GM12878 (cell line): Measurements from ENCODE around the gene CCDC87. TPM values are rescaled to one million over a fixed set of nuclear protein-coding genes. Genes with fewer than 3 reads are reported as not detected.

Experiments
- ATAC-seq: fragments of 200-7000 bp; cut with Tn5 transposase; 3 replicates; pipeline ENCODE4 v1.9.1; 2020; ENCODE audit warnings: mild to moderate bottlenecking, moderate library complexity
- BruUV-seq: library from RNA; stranded (reverse); fragments of 400-500 nt; replicated peaks from 2 replicates; lab custom pipeline; 2021; lab: Mats Ljungman, UMichigan
- CTCF ChIA-PET: fragments of 300-600 bp; sonication (Branson Sonifier 250); formaldehyde crosslinking; extraction: SDS; loops from one replicate; lab custom pipeline; 2021; ENCODE audit warnings: inconsistent platforms; lab: Yijun Ruan, JAX
- POLR2A ChIA-PET: fragments of 350-600 bp; formaldehyde crosslinking; extraction: SDS; loops from one replicate; lab custom pipeline; 2021; ENCODE audit warnings: inconsistent platforms; lab: Charles Lee
- RAD21 ChIA-PET: fragments of 300-600 bp; sonication (Branson Sonifier 250); formaldehyde crosslinking; loops from one replicate; lab custom pipeline; 2023; ENCODE audit warnings: antibody characterized with exemption; ENCODE audit not compliant: unreplicated experiment; lab: Charles Lee
- SMC1A ChIA-PET: fragments of 300-600 bp; sonication (Branson Sonifier 250); formaldehyde crosslinking; loops from one replicate; lab custom pipeline; 2023; ENCODE audit not compliant: unreplicated experiment, uncharacterized antibody; lab: Charles Lee
- DNase-seq: peaks from one replicate; pipeline ENCODE4 v3.0.0-alpha.2; 2011; ENCODE audit warnings: low read depth, low spot score
- FAIRE-seq: peaks from 3 replicates; lab custom pipeline; 2011; peaks lifted over from hg19 to GRCh38; lab: Jason Lieb, UNC
- H2AFZ ChIP-seq: 2 replicates; pipeline ENCODE4 v1.6.0; 2011; ENCODE audit warnings: low read depth, low read length, control low read depth; ENCODE audit not compliant: control insufficient read depth
- H3K27ac ChIP-seq: 2 replicates; pipeline ENCODE4 v1.5.1; 2011; ENCODE audit warnings: control low read depth; ENCODE audit not compliant: control insufficient read depth, insufficient read depth
- H3K27me3 ChIP-seq, 2 experiments: replicated peaks in 1 of 2; 2 replicates each; pipeline versions ENCODE4 v1.6.0 to v1.6.1; 2011; ENCODE audit warnings: low read length in 1 of 2; ENCODE audit not compliant: control insufficient read depth in 2 of 2, insufficient read depth in 2 of 2
- H3K36me3 ChIP-seq, 2 experiments: 2 replicates each; pipeline ENCODE4 v1.5.1; 2011; ENCODE audit warnings: low read length in 1 of 2; ENCODE audit not compliant: control insufficient read depth in 2 of 2, insufficient read depth in 2 of 2
- H3K4me1 ChIP-seq: 2 replicates; pipeline ENCODE4 v1.6.1; 2011; ENCODE audit warnings: mild to moderate bottlenecking, low read length, moderate library complexity, mixed read lengths; ENCODE audit not compliant: control insufficient read depth, insufficient read depth
- H3K4me2 ChIP-seq: 2 replicates; pipeline ENCODE4 v1.6.0; 2011; ENCODE audit warnings: control low read depth; ENCODE audit not compliant: control insufficient read depth, insufficient read depth
- H3K4me3 ChIP-seq: fragments of 200-600 bp; sonication (generic); 2 replicates; pipeline ENCODE4 v1.5.1; 2016
- H3K79me2 ChIP-seq: 2 replicates; pipeline ENCODE4 v1.6.0; 2011; ENCODE audit warnings: low read length; ENCODE audit not compliant: control insufficient read depth, insufficient read depth
- H3K9ac ChIP-seq: 2 replicates; pipeline ENCODE4 v1.8.0; 2011; ENCODE audit warnings: low read length, control low read depth, mixed read lengths; ENCODE audit not compliant: control insufficient read depth, insufficient read depth
- H3K9me3 ChIP-seq: replicated peaks from 3 replicates; pipeline ENCODE4 v1.5.1; 2011; ENCODE audit warnings: mild to moderate bottlenecking, low read length; ENCODE audit not compliant: control insufficient read depth, insufficient read depth
- H4K20me1 ChIP-seq: 2 replicates; pipeline ENCODE4 v1.6.0; 2011; ENCODE audit not compliant: control insufficient read depth, insufficient read depth
- CREM ChIP-seq: IDR thresholded peaks from 2 replicates; pipeline ENCODE4 v1.6.1; 2014; ENCODE audit warnings: antibody characterized with exemption, low read depth
- EGR1 ChIP-seq, 2 experiments: IDR thresholded peaks; 1 replicate in 1 of 2; 2 replicates in 1 of 2; pipeline ENCODE4 v1.6.1; 2011 to 2012; ENCODE audit warnings: low read depth in 2 of 2, low read length in 2 of 2, borderline replicate concordance in 1 of 2, mild to moderate bottlenecking in 1 of 2, moderate library complexity in 1 of 2
- PAX8 ChIP-seq: fragments of 450-650 bp; IDR thresholded peaks from 2 replicates; pipeline ENCODE4 v1.6.1; 2017; ENCODE audit warnings: mild to moderate bottlenecking, moderate library complexity
- RFX5 ChIP-seq: IDR thresholded peaks from 2 replicates; pipeline ENCODE4 v1.6.1; 2011; ENCODE audit warnings: low read depth, low read length, improper control_type of control experiment
- STAT3 ChIP-seq: IDR thresholded peaks from 2 replicates; pipeline ENCODE4 v1.6.1; 2011; ENCODE audit warnings: low read depth, low read length, improper control_type of control experiment
- WRNIP1 ChIP-seq: IDR thresholded peaks from 2 replicates; pipeline ENCODE4 v1.6.1; 2011; ENCODE audit warnings: low read depth, low read length, improper control_type of control experiment, borderline replicate concordance
- ZNF207 ChIP-seq: fragments of 450-650 bp; IDR thresholded peaks from 2 replicates; pipeline ENCODE4 v1.6.1; 2014; ENCODE audit warnings: antibody characterized with exemption, mild to moderate bottlenecking, borderline replicate concordance
- WGBS: methylation state at CpG from one replicate; pipeline ENCODE4 v1.1.6; 2016; ENCODE audit warnings: low lambda C conversion rate; ENCODE audit not compliant: insufficient replicate concordance, insufficient coverage; ENCODE audit errors: missing lambda C conversion rate; 5-methylcytosine and 5-hydroxymethylcytosine counted together
- in situ Hi-C: fragments of 300-500 bp; cut with MboI; formaldehyde crosslinking; loops from 9 replicates; pipeline ENCODE4 v1.14.3; 2018; ENCODE audit warnings: mixed read lengths
- intact Hi-C: fragments of 100-400 bp; cut with micrococcal nuclease; formaldehyde crosslinking; loops from one replicate; pipeline ENCODE4 v1.14.2; 2022; ENCODE audit not compliant: unreplicated experiment
- polyA plus RNA-seq, 11 experiments: library from polyadenylated mRNA; depleted of rRNA in 4 of 11; unstranded in 6 of 11; stranded (reverse) in 5 of 11; fragments of >200 nt; fragmentation: Nextera tagmentation in 4 of 11; fragmentation: Illumina TruSeq in 1 of 11; extraction: Ambion mirVana in 4 of 11; extraction: Trizol in 1 of 11; gene quantifications; 1 replicate in 1 of 11; 2 replicates in 10 of 11; pipeline versions ENCODE4 v1.2.1 to v1.2.3, GENCODE V29; 2011 to 2016; ENCODE audit warnings: inconsistent platforms in 2 of 11, missing spikeins in 2 of 11, low read depth in 1 of 11
- total RNA-seq, 4 experiments: library from RNA; depleted of rRNA in 3 of 4; stranded (reverse); fragments of >200 nt in 3 of 4; fragmentation: Illumina TruSeq in 1 of 4; extraction: Trizol in 1 of 4; gene quantifications; 2 replicates each; pipeline versions ENCODE4 v1.2.1 to v1.2.3, GENCODE V29; 2013 to 2021

Gene CCDC87
- total and polyA plus RNA-seq, 10 of the 15 experiments (the other 5 are each of a cell fraction or from before 2014, with no cell fraction given) = 0.02 to 0.17 (median 0.09) TPM; not detected in 3

GRCh38 chr11:66570850-66571180 is 22.0 kb downstream of the CCDC87 start:
- H3K36me3 ChIP-seq = no peaks in the 10 kb centered on the region
- FAIRE-seq (no peak), ATAC-seq (no peak), DNase-seq (no peak)
- 30% methylated on average over 2 of the region's 2 CpGs for WGBS
- peaks cover 0 to 6% of the 10 kb centered on the region in 2 experiments; a peak in 3 of 4 replicates for H3K27me3 ChIP-seq
- BruUV-seq = no TSS peak
- TF ChIP-seq RFX5 = no peak
- no peak for TF ChIP-seq ZNF207
- TF ChIP-seq WRNIP1 = no peak
- no peak for TF ChIP-seq PAX8
- TF ChIP-seq STAT3 = no peak
- no peak for TF ChIP-seq CREM
- no peak for TF ChIP-seq EGR1 (IDR thresholded peaks at IDR 0.05; ENCODE audit: borderline replicate concordance in 1 of 2, low read depth in 2 of 2, low read length in 2 of 2)
- no peaks in the 10 kb centered on the region for H3K4me1 ChIP-seq
- H3K4me3 ChIP-seq = no peak overlapping the region
- POLR2A ChIA-PET = interaction anchor here (0.6 to 0.7 kb wide), 2 partner anchors 173 to 481 kb away, joined by 3 to 4 read pairs; no protein-coding TSS in a partner anchor
- no peak overlapping the region for H3K27ac ChIP-seq
- in situ Hi-C loops = no loop called here
- H3K79me2 ChIP-seq = no peaks in the 10 kb centered on the region
- intact Hi-C loops = loop anchor here (10.0 kb wide), 1 partner anchor 264 kb away; no protein-coding TSS in a partner anchor
- H4K20me1 ChIP-seq = no peaks in the 10 kb centered on the region
- H3K9me3 ChIP-seq = no peaks in the 10 kb centered on the region
- no peak overlapping the region for H3K9ac ChIP-seq
- RAD21 ChIA-PET = interaction anchor here (0.6 kb wide), 1 partner anchor 111 kb away, joined by 3 read pairs; no protein-coding TSS in a partner anchor
- H3K4me2 ChIP-seq = no peak overlapping the region
- no peak overlapping the region for H2AFZ ChIP-seq
- SMC1A ChIA-PET = no interaction called here
- CTCF ChIA-PET = no interaction called here
